Right renal cortex interstitium (tissue), 3 donors: ENCODE data around the gene PERCC1. TPM values are rescaled to one million over a fixed set of nuclear protein-coding genes. Genes with fewer than 3 reads are reported as not detected.
"Not testable (repeated sequence)": the region's sequence is repeated elsewhere in the genome, so short reads cannot be mapped to it uniquely, and the experiment has no call there.

Experiments used
- DNase-seq, 3 donors: peaks; one replicate each; pipeline ENCODE4 v3.0.0-alpha.2; 2013; ENCODE audit warnings: low read depth in 3 of 3, low spot score in 2 of 3
- polyA plus RNA-seq, 3 donors: library from polyadenylated mRNA; unstranded; fragments of 120-200 nt; gene quantifications; one replicate each; pipeline ENCODE4 v1.2.1, GENCODE V29; 2013; ENCODE audit not compliant: insufficient read length in 3 of 3

Gene PERCC1
- polyA plus RNA-seq, 3 donors: not detected

DNA sequence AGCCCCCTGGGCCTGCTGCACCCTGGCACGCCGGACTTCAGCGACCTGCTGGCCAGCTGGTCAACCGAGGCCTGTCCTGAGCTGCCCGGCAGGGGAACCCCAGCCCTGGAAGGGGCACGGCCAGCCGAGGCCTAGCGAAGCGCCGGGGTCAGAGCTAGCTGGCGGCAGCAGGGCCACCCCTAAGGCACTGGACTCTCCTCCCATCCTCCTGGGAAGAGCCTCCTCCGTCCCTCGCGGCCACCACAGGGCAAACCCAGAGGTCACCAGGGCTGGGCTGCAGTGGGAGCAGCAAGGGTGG is 2.3 kb downstream of the PERCC1 start:
- no peak for DNase-seq

DNA sequence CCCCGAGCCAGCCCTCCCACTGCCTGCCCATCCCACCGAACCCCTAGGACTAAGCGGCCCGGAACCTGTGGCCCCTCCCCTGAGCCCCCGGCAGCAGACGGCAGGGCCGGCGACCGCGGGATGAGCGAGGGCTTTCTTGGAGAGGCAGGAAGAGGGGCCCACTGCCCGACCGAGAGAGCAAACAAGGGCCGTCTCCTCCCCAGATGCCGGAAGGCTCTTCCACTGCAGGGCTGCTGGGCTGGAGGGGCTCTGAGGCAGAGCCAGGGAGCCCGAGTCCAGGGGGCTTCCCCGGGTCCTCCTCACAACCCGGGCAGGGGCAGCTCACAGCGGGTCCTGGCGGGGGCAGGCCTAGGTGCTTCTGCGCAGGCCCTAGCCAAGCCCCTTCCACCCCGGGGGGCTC is 2.9 kb downstream of the PERCC1 start:
- no peak for DNase-seq

DNA sequence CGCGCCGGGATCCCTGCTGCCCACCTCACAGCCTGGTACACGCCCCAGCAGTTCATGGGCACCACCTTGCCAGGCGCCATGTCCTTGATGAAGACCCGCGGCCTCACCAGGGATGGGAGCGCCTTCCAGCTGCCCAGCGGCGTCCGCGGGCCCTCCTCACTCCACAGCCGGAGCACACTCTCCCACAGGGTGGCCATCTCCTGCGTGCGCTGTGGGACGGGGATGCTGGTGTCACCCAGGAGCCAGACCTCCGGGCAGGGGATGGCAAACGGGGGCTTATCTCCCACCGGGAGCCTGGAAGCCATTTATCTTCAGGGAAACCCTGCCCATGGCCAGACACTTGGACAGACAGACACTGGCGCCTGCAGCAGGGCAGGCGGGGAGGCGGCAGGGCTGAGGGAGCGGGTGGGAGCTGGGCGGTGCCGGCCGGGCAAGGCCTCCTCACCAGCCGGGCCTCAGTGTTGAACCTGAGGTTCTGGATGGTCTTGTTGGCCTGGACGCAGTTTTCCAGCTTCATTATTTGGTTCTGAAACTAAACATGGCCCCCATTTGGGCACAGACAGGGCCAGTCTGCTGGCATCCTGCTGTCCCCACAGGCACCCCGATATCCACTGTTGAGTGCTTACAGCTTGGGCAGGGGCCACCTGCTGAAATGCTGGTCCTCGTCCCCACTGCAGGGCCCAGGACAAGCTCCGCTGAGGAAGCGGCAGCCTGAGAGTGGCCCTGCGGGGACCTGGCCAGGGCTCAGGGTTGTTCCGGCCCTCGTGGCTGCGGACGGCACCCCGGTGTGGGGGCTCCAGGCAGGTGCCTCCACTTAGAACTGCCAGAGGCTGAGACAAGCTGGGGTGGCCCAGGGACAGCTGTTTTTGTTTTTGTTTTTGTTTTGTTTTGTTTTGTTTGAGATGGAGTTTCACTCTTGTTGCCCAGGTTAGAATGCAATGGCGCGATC is 4.0 kb downstream of the PERCC1 start:
- no peak for DNase-seq

DNA sequence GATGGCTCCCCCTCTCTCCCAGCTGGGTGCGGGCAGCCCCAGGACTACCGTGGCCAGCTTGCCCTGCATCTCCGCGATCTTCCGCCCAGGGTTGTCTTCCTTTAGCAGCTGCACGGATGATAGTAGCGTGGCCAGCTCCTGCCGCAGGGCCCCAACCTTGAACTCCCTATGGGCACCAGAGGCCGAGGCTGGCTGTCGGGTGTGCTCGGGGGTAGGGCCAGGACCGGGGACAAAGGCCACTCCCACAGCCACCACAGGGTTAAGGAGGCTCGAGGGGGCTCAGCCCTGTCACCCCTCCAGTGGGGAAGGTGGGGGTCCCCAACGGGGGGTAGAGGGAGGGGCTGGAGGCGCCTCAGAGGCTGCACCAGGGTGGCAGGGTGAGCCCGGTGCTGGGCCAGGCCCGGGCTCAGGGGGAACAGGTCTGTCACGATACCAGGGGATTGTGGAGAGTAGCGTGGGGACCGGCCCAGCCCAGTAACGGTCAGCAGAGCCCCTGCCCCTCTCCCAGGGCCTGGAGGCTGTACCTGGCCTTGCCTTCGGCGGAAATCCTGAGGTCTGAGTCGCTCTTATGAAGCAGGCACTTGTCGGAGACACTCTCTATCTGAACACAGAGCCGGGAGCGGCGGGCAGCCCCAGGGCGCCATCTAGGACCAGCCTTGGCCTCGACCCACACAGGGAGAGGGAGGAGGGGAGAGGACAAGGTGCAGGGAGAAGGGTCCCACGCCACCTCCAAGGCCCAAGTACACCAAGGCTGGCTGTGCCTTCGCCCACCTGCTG is 5.2 kb downstream of the PERCC1 start:
- DNase-seq: no peak

DNA sequence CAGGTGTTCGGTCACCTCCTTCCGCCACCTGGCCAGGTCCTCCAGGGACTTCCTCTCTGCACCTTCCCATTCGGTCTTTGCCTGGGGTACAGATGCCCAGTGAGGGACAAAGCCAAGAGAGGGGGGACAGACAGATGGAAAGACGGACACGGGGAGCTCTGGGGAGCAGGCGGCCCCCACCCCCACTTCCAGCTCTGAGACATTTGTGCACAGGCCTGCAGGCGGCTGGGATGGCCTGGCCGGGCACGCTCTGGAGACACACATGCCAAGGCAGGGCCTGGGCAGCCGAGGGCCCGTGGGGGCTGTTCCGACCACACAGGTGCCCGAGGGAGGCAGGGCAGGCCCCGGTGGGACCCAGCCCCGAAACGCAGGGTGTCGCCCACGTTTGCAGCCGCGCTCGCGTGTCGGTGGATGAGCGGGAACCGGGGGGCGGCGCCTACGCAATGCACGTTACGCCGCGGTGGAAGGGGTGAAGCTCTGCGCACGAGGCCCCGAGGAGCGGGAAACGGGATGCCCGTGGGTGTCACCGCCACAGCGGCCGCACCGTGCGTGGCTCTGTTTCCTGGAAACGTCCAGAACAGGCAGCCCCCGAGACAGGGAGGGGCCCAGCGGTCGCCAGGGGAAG is 6.0 kb downstream of the PERCC1 start:
- no peak for DNase-seq

DNA sequence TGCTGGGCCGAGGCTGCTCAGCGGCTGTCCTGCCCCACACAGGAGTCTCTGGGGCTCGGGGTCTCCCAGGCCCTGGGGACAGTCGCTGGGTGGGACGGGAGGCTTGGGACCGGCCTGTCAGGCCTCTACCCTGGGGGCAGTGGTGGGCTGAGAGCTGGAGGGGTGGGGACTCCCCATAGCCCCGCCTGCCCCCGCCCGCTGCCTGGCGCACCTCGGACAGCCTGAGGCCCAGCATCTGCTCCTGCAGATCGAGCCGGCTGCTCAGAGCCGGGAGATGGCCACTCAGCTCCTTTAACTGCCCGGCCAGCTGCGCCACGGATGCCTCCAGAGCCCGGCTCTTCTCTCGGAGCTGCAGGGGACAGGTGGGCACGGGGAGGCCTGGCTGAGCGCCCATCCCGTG is 6.7 kb downstream of the PERCC1 start:
- DNase-seq: no peak

DNA sequence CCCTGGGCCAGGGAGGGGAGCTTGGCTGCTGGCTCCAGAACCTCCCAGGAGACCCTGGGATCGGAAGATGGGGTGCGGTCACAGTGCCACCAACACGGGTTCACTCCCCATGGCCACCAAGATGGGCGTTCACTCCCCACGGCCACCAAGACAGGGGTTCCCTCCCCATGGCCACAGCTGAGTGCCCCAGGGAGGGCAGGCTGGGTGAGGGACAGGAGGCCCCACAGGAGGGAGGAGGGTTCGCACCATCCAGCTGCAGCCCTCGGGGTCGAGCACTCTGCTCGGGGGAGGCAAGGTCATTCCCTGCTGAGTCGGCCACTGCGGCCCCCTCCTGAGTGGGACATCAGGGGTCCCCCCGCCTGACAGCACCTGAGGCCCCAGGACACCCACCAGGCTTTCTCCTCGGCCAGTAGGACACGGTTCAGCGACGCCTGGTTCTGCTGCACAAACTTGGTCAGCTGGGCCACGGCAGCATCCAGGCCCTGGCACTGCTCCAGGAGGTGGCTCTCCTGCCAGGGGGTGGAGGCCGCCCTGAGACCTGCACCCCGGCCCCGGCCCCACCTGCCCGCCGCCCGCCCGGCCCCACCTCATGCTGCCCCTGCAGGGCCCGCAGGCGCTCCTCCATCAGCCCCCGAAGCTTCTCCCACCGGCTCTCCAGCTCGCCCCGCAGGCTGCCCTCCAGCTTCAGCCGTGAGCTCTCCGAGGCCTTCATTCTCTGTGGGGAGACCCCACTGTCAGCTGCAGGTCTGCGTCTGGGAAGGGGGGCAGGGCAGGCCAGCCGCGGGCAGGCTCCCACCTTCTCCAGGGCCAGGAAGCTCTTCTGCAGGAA is 7.6 kb downstream of the PERCC1 start:
- no peak for DNase-seq

DNA sequence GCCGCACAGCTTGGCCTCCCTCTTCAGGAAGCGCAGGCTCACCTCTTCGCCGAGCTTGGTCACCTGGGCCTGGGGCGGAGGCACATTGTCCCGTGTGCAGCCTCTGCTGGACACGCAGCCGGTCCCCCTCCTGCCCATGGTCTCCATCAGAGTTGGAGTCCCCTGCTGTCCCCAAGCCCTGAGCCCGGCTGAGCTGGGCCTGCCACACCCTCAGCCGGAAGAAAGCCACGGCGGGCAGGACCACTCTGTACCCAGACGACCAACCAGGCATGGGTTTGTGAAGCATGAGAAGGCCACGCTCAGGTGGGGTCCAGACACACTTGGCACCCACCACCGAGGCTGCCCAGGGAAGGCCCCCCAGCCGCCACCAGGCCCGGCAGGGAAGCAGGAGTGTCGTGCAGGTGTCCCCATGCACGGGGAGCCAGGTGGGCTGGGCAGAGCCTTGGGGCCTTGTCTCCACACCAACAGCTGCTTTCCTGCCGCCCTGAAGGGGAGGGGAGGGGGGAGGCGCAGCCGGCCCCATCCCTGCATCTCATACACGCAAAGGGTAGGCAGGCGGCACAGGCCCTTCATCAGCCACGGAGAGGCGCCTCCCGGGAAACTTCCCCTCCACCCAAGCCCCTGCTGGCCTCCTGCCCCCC is 8.3 kb downstream of the PERCC1 start:
- no peak for DNase-seq

DNA sequence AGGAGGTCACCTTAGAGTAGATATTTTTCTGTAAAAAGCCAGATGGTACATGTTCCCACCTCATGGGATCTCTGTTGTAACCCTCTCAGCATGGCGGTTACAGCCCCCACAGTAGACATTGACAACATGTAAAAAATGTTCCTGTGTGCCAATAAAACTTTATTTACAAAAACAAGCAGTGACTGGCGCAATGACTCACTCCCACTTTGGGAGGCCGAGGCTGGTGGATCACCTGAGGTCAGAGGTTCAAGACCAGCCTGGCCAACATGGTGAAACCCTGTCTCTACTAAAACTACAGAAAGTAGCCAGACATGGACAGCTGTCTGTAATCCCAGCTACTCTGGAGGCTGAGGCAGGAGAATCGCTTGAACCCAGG is 8.8 kb downstream of the PERCC1 start:
- not testable (repeated sequence) for DNase-seq

DNA sequence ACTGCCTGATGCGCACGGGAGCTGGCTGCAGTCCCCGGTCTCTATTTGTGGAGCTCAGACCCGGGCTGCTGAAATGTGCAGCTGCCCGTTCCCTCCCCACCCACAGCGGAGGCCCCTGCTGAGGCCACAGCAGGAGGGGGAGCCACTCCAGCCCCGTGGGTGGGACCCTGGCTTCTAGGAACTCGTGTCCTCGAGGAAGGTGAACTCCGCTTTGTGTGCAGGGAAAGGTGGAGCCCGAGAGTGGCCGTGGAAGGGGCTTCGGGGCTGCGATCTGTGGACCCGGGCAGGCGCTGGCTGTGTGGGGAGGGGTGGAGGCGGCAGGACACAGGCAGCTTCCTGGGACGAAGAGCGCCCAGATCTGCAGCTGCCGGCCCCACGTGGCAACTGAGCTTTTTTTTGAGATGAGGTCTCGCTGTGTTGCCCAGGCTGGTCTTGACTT is 10.5 kb downstream of the PERCC1 start:
- DNase-seq: no peak

DNA sequence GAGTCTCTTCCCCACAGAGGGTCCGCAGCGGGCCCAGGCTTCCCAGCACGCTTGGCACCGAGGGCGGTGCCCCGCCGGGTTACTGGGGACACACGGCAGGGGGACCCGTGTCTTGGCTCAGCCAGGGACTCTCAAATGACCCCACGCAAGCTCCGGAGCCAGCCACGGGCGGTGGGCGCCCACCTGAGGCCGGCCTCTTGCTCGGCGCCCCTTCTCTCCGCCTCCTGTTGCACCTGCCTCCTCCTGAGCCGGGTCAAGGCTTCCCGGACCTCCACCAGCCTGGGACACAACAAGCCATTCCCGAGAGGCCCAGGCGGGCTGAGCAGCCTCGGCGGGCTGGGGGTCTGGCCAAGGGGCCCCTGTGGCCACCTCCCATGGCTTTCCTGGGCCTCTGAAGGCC is 11.8 kb downstream of the PERCC1 start:
- no peak for DNase-seq

DNA sequence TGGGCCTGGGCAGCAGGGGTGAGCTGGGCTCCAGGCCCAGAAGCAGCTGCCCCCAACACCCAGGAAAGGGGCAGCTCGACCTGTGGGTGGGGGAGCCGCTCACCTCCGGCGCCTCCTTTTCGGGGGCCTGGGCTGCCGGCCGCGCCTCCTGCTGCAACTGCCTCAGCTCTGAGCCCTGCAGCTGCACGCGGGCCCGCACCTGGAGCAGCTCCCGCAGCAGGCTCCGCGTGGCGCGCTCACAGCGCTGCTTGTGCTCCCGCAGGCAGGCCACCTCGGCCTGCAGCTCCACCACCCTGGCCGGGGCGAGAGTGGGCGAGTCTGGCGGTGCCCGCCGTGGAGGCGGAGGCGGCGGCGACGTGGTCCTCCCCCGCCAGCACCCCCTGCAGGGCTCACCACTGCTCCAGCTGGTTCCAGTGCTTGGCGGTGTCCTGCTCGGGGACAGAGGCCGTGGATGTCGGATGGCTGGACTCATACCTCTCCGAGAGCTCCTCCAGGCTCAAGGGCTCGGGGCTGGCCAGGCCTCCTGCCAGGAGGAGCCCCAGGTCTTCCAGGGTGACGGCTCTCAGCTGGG is 12.6 kb downstream of the PERCC1 start:
- no peak for DNase-seq

DNA sequence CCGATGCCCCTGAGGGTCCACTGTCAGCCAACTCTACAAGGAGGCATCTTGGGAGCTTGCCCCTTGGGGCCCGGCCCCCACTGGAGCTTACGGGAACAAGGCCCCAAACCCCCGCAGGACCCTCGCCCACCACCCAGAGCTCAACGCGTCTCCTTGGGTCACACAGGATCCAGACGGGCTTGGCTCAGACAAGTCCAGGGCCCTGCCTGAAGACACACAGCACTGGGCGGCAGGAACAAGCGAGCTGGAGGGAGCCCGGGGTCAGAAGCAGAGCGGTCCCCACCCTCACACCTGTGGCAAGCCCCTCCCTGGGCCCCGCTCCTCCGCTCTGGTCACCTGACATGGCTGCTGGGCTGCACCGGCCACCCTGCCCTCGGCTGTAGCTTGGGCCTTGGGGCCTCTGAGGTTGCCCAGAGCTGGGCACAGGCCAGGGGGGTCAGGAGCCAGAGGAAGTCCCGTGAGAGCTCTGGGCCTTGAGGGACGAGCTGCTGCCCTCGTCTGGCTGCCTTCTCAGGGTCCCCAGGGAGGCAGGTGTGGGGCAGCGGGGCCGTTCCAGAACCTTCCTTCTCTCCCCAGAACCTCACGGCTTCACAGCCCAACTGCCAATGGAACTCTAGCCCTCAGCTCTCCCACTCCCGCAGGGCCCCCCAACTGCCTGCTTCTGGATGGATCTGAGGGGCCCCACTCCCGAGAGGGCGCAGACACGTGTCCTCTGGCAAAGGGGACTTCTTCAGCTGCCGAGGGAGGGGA is 13.3 kb downstream of the PERCC1 start, which contains the start of gene CCDC154:
CCDC154 (minus strand) TSS at position 577 of the 750 bp plus-strand sequence; CDS start at position 343, 234 bp downstream.
- no peak for DNase-seq

DNA sequence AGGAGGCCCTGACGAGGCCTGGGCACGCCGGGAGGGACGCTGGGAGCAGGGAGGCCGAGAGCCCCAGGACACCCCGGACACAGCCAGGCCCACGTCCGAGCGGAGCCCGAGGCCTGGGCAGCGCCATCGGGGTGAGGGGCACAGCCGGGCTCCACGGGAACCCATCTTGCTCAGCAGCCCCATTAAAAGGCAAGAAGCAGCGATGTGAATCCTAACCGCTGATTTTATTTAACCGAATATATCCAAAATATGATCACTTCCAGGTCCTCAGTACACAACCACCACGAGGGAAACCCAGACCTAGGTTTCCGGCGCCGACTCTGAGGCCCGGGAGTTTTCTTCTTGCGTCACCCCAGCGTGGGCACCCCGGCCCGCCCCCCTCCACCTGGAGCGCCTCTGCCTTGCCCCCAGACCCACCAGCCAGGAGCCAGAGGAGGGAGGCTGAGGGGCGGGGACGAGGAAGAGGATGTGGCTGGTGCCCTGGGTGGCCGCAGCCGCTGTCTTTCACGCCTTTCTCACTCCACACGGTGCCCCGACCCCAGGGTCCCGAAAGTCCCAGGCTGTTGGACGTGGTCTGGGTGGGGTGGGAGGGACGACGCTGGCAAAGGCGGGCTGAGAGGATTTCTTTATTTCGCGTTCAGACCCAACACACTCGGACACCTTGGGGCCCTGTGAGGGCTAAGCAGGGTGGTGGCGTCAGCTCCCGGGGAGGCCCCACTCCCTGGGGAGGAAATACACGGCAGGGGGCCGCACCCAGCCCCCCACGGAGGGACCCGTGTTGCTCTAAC is 14.0 kb downstream of the PERCC1 start:
- no peak for DNase-seq

DNA sequence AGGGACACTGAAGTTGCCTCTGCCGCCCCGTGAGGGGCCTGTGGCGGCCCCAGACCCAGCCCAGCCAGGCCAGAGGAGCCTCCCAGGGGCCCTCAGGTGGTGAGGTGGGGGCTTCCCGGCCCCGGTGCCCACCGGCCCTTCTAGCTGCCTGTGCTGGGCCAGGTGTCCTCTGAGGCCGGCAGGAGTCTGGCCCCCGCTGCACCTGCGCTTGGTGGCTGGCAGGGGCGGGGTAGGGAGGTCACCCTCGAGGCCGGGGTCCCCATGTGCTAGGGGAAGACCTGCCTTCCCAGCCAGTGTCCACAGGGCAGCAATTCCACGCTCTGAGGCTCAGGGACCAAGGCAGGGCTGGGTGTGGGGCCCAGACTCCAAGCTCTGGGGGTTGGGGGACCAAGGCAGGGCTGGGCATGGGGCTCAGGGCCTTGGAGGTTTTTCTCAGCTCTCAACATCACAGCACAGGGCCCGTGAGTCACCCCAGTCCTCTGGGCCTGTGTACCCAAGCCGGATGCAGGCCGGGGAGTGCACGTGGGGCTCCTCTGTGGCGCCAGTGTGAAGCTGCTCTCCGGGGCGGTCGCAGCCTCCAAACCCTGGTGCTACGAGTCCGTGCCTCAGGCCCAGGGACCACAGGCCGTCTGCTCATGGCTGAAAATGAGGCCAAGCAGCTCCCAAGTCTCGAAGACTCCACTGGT is 14.8 kb downstream of the PERCC1 start:
- no peak for DNase-seq

DNA sequence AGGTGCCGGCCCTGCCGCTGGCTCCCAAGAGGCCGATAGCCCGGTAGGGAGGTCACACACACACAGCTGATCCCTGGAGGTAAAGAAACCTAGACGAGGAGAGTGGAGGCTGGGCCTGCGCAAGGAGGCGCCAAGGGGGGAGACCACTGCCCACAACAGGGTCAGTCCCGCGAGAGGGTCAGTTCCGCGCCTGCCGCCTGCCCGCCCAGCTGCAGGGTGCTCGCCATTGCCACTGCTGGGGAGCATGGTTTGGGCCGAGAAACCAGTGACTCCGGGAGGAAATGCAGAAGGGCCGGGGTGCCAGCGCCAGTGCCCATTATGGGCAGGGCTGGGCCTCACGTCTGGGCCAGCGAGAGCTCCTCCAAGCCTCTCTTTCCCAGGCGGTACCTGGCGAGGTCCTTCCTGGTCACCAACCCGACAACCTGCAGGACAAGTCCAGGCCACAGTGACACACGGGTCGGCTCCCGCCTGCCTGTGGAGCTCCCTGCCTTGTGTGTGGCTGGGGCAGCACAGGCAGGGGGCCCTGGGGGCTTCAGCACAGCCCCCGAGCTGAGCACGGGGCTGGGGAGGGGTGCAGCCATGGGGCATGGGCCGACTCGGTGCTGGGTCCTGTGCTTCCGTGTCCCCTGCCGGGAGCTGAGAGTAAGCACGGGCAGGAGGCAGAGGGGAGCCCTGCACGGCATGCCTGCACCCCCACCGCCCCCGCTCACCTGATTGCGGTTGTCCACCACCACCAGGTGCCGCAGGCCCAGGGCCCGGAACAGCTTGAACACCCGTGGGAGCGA is 15.6 kb downstream of the PERCC1 start:
- DNase-seq: no peak

DNA sequence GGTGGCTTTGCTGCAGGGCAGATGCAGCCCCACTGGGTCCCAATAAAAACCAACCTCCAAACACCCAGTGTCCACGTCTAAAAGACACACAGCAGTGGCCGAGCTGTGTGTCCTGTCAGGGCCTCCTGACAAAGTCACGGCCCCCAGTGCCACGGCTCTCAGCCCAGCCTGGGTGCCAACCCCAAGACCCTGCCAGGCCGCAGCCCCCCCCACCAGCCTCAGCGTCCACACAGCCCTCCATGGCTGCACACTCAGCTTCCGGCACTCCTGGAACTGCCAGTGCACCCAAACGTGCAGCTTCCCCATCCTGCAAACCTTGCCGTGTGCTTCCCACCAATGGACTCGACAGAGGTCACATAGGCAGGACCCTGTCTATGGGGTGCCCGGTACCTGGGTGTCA is 17.1 kb downstream of the PERCC1 start:
- DNase-seq: no peak
